PFSK-1 (cell line): ENCODE data around the gene SNX12.

Experiments used
- FOXP2 ChIP-seq: optimal IDR thresholded peaks from 2 replicates; pipeline ENCODE3; 2011; ENCODE audit warnings: borderline replicate concordance, control low read depth, inconsistent platforms; ENCODE audit not compliant: insufficient read depth; ENCODE audit errors: extremely low read length, extremely low read depth
- POLR2AphosphoS5 ChIP-seq: IDR thresholded peaks from 2 replicates; pipeline ENCODE4 v1.6.1; 2012; ENCODE audit warnings: low read depth, mild to moderate bottlenecking, control low read depth, low read length, moderate library complexity
- REST ChIP-seq, 2 experiments: IDR thresholded peaks; 2 replicates each; pipeline versions ENCODE4 v1.6.1 to v1.8.0; 2011 to 2012; ENCODE audit warnings: low read depth in 2 of 2, low read length in 2 of 2, control low read depth in 1 of 2, inconsistent platforms in 1 of 2, mild to moderate bottlenecking in 1 of 2, moderate library complexity in 1 of 2; ENCODE audit not compliant: insufficient read depth in 1 of 2
- SIN3A ChIP-seq: IDR thresholded peaks from 2 replicates; pipeline ENCODE4 v1.6.1; 2012; ENCODE audit warnings: mild to moderate bottlenecking, low read length, moderate library complexity, borderline replicate concordance; ENCODE audit not compliant: insufficient read depth
- TAF1 ChIP-seq: IDR thresholded peaks from 2 replicates; pipeline ENCODE4 v1.6.1; 2012; ENCODE audit warnings: low read length, control low read depth, borderline replicate concordance; ENCODE audit not compliant: insufficient read depth

SNX12 gene

GRCh38 chrX:71096760-71097032, 28.6 kb upstream of the SNX12 start:
- TF ChIP-seq FOXP2 = no peak
- TF ChIP-seq TAF1 = no peak
- TF ChIP-seq REST (IDR thresholded peaks at IDR 0.05; ENCODE audit: insufficient read depth in 1 of 2, low read depth in 2 of 2, low read length in 2 of 2) = no peak
- no peak for TF ChIP-seq SIN3A
- TF ChIP-seq POLR2AphosphoS5 = no peak

- TF ChIP-seq REST (IDR thresholded peaks at IDR 0.05; ENCODE audit: insufficient read depth in 1 of 2, low read depth in 2 of 2, low read length in 2 of 2) = no peak
- TF ChIP-seq POLR2AphosphoS5 = no peak
- TF ChIP-seq SIN3A = no peak
- no peak for TF ChIP-seq FOXP2
- TF ChIP-seq TAF1 = no peak
Observed at GRCh38 chrX:71095981-71096759, 28.0 kb upstream of the SNX12 start.

GRCh38 chrX:71095555-71095980, 27.4 kb upstream of the SNX12 start, which contains the start of gene FOXO4:
Gene FOXO4, plus strand, starts transcription at chrX:71095851. Its CDS starts 678 bp downstream, at chrX:71096529.
- TF ChIP-seq POLR2AphosphoS5 = peak; percentile 56; the same call in 1 of the 2 replicates
- no peak for TF ChIP-seq REST (IDR thresholded peaks at IDR 0.05; ENCODE audit: insufficient read depth in 1 of 2, low read depth in 2 of 2, low read length in 2 of 2)

GRCh38 chrX:71095033-71095432, 26.9 kb upstream of the SNX12 start:
- TF ChIP-seq SIN3A (no peak), TAF1 (no peak), FOXP2 (no peak), POLR2AphosphoS5 (no peak), REST (IDR thresholded peaks at IDR 0.05; ENCODE audit: insufficient read depth in 1 of 2, low read depth in 2 of 2, low read length in 2 of 2) (no peak)

GRCh38 chrX:71091263-71091662, 23.1 kb upstream of the SNX12 start:
- TF ChIP-seq TAF1 (no peak), SIN3A (no peak), REST (IDR thresholded peaks at IDR 0.05; ENCODE audit: insufficient read depth in 1 of 2, low read depth in 2 of 2, low read length in 2 of 2) (no peak), FOXP2 (no peak), POLR2AphosphoS5 (no peak)
